Breast epithelium (tissue), 4 donors: ENCODE data around the gene ALS2CL. TPM values are rescaled to one million over a fixed set of nuclear protein-coding genes. Genes with fewer than 3 reads are reported as not detected.
A peak's percentile ranks its signal among the peaks of the same experiment; 100 is the strongest.

Experiments
- DNase-seq, 2 donors: peaks; one replicate each; pipeline ENCODE4 v3.0.0-alpha.2; 2019; ENCODE audit warnings: low spot score in 2 of 2
- H3K27ac ChIP-seq, 2 donors: fragments of 200-600 bp; sonication (generic) in 1 of 2; one replicate each; pipeline ENCODE4 v1.5.1; 2016 to 2019; ENCODE audit warnings: mild to moderate bottlenecking in 1 of 2
- H3K27me3 ChIP-seq, 2 donors: fragments of 200-600 bp; sonication (generic) in 1 of 2; one replicate each; pipeline versions ENCODE4 v1.5.1 to v1.6.0; 2017 to 2019; ENCODE audit warnings: control low read depth in 1 of 2, mild to moderate bottlenecking in 1 of 2
- H3K36me3 ChIP-seq: fragments of 200-600 bp; one replicate; pipeline ENCODE4 v1.5.1; 2019
- H3K4me1 ChIP-seq, 2 donors: fragments of 200-600 bp; sonication (generic); one replicate each; pipeline ENCODE4 v1.5.1; 2016 to 2019; ENCODE audit warnings: control low read depth in 1 of 2
- H3K4me3 ChIP-seq, 3 donors: fragments of 200-600 bp; sonication (generic); 1 replicate in 2 of 3; 2 replicates in 1 of 3; pipeline ENCODE4 v1.5.1; 2016 to 2019; ENCODE audit warnings: mild to moderate bottlenecking in 3 of 3, moderate library complexity in 2 of 3
- H3K9me3 ChIP-seq, 2 donors: fragments of 200-600 bp; sonication (generic) in 1 of 2; one replicate each; pipeline ENCODE4 v1.5.1; 2016 to 2019; ENCODE audit warnings: control low read depth in 1 of 2
- CTCF ChIP-seq, 3 donors: fragments of 450-650 bp; IDR thresholded peaks; one replicate each; pipeline ENCODE4 v1.5.1; 2016 to 2017; ENCODE audit warnings: antibody characterized with exemption in 3 of 3, mild to moderate bottlenecking in 3 of 3, moderate library complexity in 3 of 3
- POLR2A ChIP-seq: fragments of 450-650 bp; IDR thresholded peaks from one replicate; pipeline ENCODE4 v1.6.1; 2016; ENCODE audit warnings: antibody characterized with exemption, mild to moderate bottlenecking, moderate library complexity
- POLR2AphosphoS5 ChIP-seq, 3 donors: sonication (generic); formaldehyde crosslinking; IDR thresholded peaks; one replicate each; pipeline ENCODE4 v1.6.1; 2017; ENCODE audit warnings: antibody characterized with exemption in 3 of 3
- intact Hi-C: fragments of 100-400 bp; cut with DNase I; formaldehyde crosslinking; loops from one replicate; pipeline ENCODE4 v1.15.1; 2023; ENCODE audit warnings: low total_unique reads
- total RNA-seq, 3 donors: library from RNA; depleted of rRNA; stranded (reverse); fragments of >200 nt; gene quantifications; one replicate each; pipeline ENCODE4 v1.1.0, GENCODE V29; 2016

Gene ALS2CL
- total RNA-seq, 3 donors from 2014 or later = 6.7 to 22.9 (median 20.6) TPM

- DNase-seq = no peak
Measured at GRCh38 chr3:46729038-46729437, 35.6 kb upstream of the ALS2CL start.

GRCh38 chr3:46725621-46726314, 32.3 kb upstream of the ALS2CL start:
- DNase-seq = peak in 1 of 2 donors; percentile 35
- H3K4me1 ChIP-seq = no peaks in the 10 kb centered on the region
- no peak overlapping the region for H3K27ac ChIP-seq
- no peaks in the 10 kb centered on the region for H3K36me3 ChIP-seq
- no peak overlapping the region for H3K4me3 ChIP-seq
- TF ChIP-seq POLR2A (no peak), CTCF (IDR thresholded peaks at IDR 0.05) (no peak), POLR2AphosphoS5 (IDR thresholded peaks at IDR 0.05) (no peak)
- H3K27me3 ChIP-seq = no peaks in the 10 kb centered on the region
- intact Hi-C loops = no loop called here
- H3K9me3 ChIP-seq = no peaks in the 10 kb centered on the region

More at GRCh38 chr3:46729038-46729437, 35.6 kb upstream of the ALS2CL start:
- H3K27me3 ChIP-seq = no peaks in the 10 kb centered on the region
- H3K4me1 ChIP-seq = no peaks in the 10 kb centered on the region
- no peaks in the 10 kb centered on the region for H3K9me3 ChIP-seq
- no peak overlapping the region for H3K4me3 ChIP-seq
- intact Hi-C loops = no loop called here
- H3K36me3 ChIP-seq = no peaks in the 10 kb centered on the region
- H3K27ac ChIP-seq = no peak overlapping the region
- TF ChIP-seq CTCF (IDR thresholded peaks at IDR 0.05) = no peak
- TF ChIP-seq POLR2AphosphoS5 (IDR thresholded peaks at IDR 0.05) = no peak
- TF ChIP-seq POLR2A = no peak

GRCh38 chr3:46724424-46724823, 30.9 kb upstream of the ALS2CL start:
- intact Hi-C loops = no loop called here
- DNase-seq = no peak
- TF ChIP-seq CTCF (IDR thresholded peaks at IDR 0.05) (no peak), POLR2AphosphoS5 (IDR thresholded peaks at IDR 0.05) (no peak), POLR2A (no peak)
- H3K4me3 ChIP-seq = no peak overlapping the region
- H3K27ac ChIP-seq = no peak overlapping the region
- no peaks in the 10 kb centered on the region for H3K9me3 ChIP-seq
- H3K27me3 ChIP-seq = no peaks in the 10 kb centered on the region
- H3K36me3 ChIP-seq = no peaks in the 10 kb centered on the region
- H3K4me1 ChIP-seq = no peaks in the 10 kb centered on the region

- no peak for DNase-seq
- H3K27me3 ChIP-seq = peaks cover 0 to 5% of the 10 kb centered on the region in 2 donors
- TF ChIP-seq CTCF (IDR thresholded peaks at IDR 0.05) (no peak), POLR2AphosphoS5 (IDR thresholded peaks at IDR 0.05) (no peak), POLR2A (no peak)
- no peaks in the 10 kb centered on the region for H3K9me3 ChIP-seq
- no peak overlapping the region for H3K4me3 ChIP-seq
- intact Hi-C loops = no loop called here
- H3K4me1 ChIP-seq = no peaks in the 10 kb centered on the region
- no peaks in the 10 kb centered on the region for H3K36me3 ChIP-seq
- no peak overlapping the region for H3K27ac ChIP-seq
Measured at GRCh38 chr3:46722443-46722842, 29.0 kb upstream of the ALS2CL start.

- TF ChIP-seq CTCF (IDR thresholded peaks at IDR 0.05) (no peak), POLR2A (no peak)
Measured at GRCh38 chr3:46721009-46721408, 27.5 kb upstream of the ALS2CL start.

More at GRCh38 chr3:46721009-46721408, 27.5 kb upstream of the ALS2CL start:
- Histone ChIP-seq H3K27ac (no peak overlapping the region), H3K9me3 (no peaks in the 10 kb centered on the region), H3K36me3 (no peaks in the 10 kb centered on the region), H3K4me1 (no peaks in the 10 kb centered on the region), H3K4me3 (no peak overlapping the region), H3K27me3 (peaks cover 0 to 5% of the 10 kb centered on the region in 2 donors)
- DNase-seq = no peak
- intact Hi-C loops = no loop called here
